ENCODE results near the gene ARHGAP40. TPM values are rescaled to one million over a fixed set of nuclear protein-coding genes. Genes with fewer than 3 reads are reported as not detected.

The ARHGAP40 gene
- total and polyA plus RNA-seq, 2 of the 13 experiments (the other 11 are each of a cell fraction or from before 2014, with no cell fraction given), result 0.75 to 2.1 TPM

DNA sequence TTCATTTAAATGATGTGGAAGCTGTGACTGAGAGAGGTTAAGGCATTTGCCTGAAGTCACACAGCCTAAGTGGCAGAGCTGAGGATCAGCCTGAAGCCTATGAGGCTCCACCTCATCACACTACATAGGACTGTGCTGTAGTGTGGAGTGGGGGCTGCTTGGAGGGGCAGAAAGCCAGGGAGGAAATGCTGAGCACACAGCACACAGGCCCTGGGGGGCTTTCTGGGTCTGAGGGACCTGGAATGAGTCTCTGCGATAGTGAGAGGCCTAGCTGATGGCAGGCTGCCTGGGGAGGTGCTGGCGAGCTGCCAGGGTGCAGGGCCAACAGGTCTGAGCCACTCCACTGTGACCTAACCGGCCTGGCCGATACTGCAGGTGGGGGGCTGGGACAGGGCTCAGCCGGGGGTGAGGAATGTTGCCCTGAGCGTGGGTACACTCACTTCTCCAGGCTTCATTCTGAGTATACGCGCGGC is 2.2 kb upstream of the ARHGAP40 start:
- ChIA-PET POLR2A (interaction anchor here (0.9 kb wide), 1 partner anchor 18 kb away, joined by 3 read pairs; no protein-coding TSS in a partner anchor), CTCF (ENCODE audit: low intra/inter-chr PET ratio, low total read pairs) (no interaction called here)
- Histone ChIP-seq H3K4me3 (replicated peaks in 1 of 3; ENCODE audit: insufficient read depth in 1 of 3, low read depth in 2 of 3, low read length in 3 of 3) (peak overlapping the region in 1 of 3 experiments; percentile 39; a peak in 1 of 6 replicates), H3K4me2 (ENCODE audit: low read depth, low read length) (peak overlapping the region; percentile 48), H3K9me3 (ENCODE audit: low read length) (no peaks in the 10 kb centered on the region), H3K79me2 (ENCODE audit: insufficient read depth, low read length) (no peaks in the 10 kb centered on the region), H4K20me1 (ENCODE audit: insufficient read depth, low read length) (no peaks in the 10 kb centered on the region), H3K27me3 (ENCODE audit: control insufficient read depth in 1 of 2, insufficient read depth in 2 of 2, low read length in 2 of 2) (peaks cover 2 to 66% of the 10 kb centered on the region in 2 experiments; a peak in 4 of 5 replicates), H3K36me3 (replicated peaks in 1 of 2; ENCODE audit: control insufficient read depth in 1 of 2, insufficient read depth in 2 of 2, low read length in 2 of 2) (no peaks in the 10 kb centered on the region), H3K27ac (ENCODE audit: extremely low read length, insufficient read depth, low read length) (no peak overlapping the region), H3K9ac (ENCODE audit: insufficient read depth, low read depth, low read length) (peak overlapping the region; percentile 23; the same call in 1 of the 2 replicates), H3K4me1 (ENCODE audit: insufficient read depth, low read length) (peaks cover 55% of the 10 kb centered on the region), H2AFZ (ENCODE audit: low read length) (no peak overlapping the region)
- 17% methylated on average over 9 of the region's 9 CpGs for WGBS (ENCODE audit: low lambda C conversion rate)
- ATAC-seq, result peak; percentile 45
- no TSS peak for BruUV-seq (replicated peaks)
- FAIRE-seq, result no peak
- DNase-seq (ENCODE audit: low spot score), result peak; percentile 57
- intact Hi-C loops (cut with micrococcal nuclease; ENCODE audit: unreplicated experiment) (no loop called here), in situ Hi-C loops (cut with HindIII; ENCODE audit: extremely low pct_ligation_motif_present, low pct_unique_long_range_greater_than_20kb) (no loop called here)
- TF ChIP-seq CHCHD3 (CRISPR knock-in tag; IDR thresholded peaks at IDR 0.05), result no peak
- TF ChIP-seq ZBTB3 (CRISPR knock-in tag; IDR thresholded peaks at IDR 0.05; ENCODE audit: borderline replicate concordance, low read depth), result no peak
- no peak for TF ChIP-seq ZNF772 (CRISPR knock-in tag; IDR thresholded peaks at IDR 0.05)
- TF ChIP-seq, protein P1, sequence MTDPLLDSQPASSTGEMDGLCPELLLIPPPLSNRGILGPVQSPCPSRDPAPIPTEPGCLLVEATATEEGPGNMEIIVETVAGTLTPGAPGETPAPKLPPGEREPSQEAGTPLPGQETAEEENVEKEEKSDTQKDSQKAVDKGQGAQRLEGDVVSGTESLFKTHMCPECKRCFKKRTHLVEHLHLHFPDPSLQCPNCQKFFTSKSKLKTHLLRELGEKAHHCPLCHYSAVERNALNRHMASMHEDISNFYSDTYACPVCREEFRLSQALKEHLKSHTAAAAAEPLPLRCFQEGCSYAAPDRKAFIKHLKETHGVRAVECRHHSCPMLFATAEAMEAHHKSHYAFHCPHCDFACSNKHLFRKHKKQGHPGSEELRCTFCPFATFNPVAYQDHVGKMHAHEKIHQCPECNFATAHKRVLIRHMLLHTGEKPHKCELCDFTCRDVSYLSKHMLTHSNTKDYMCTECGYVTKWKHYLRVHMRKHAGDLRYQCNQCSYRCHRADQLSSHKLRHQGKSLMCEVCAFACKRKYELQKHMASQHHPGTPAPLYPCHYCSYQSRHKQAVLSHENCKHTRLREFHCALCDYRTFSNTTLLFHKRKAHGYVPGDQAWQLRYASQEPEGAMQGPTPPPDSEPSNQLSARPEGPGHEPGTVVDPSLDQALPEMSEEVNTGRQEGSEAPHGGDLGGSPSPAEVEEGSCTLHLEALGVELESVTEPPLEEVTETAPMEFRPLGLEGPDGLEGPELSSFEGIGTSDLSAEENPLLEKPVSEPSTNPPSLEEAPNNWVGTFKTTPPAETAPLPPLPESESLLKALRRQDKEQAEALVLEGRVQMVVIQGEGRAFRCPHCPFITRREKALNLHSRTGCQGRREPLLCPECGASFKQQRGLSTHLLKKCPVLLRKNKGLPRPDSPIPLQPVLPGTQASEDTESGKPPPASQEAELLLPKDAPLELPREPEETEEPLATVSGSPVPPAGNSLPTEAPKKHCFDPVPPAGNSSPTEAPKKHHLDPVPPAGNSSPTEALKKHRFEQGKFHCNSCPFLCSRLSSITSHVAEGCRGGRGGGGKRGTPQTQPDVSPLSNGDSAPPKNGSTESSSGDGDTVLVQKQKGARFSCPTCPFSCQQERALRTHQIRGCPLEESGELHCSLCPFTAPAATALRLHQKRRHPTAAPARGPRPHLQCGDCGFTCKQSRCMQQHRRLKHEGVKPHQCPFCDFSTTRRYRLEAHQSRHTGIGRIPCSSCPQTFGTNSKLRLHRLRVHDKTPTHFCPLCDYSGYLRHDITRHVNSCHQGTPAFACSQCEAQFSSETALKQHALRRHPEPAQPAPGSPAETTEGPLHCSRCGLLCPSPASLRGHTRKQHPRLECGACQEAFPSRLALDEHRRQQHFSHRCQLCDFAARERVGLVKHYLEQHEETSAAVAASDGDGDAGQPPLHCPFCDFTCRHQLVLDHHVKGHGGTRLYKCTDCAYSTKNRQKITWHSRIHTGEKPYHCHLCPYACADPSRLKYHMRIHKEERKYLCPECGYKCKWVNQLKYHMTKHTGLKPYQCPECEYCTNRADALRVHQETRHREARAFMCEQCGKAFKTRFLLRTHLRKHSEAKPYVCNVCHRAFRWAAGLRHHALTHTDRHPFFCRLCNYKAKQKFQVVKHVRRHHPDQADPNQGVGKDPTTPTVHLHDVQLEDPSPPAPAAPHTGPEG (CRISPR knock-in tag; IDR thresholded peaks at IDR 0.05), result no peak
- TF ChIP-seq ZNF569 (CRISPR knock-in tag; IDR thresholded peaks at IDR 0.05; ENCODE audit: borderline replicate concordance), result no peak
- TF ChIP-seq IRF2 (CRISPR knock-in tag; IDR thresholded peaks at IDR 0.05), result no peak
- TF ChIP-seq ZNF766 (CRISPR knock-in tag; IDR thresholded peaks at IDR 0.05; ENCODE audit: borderline replicate concordance), result no peak
- no peak for TF ChIP-seq XRCC5 (optimal IDR thresholded peaks at IDR 0.05; ENCODE audit: low read length)
- no peak for TF ChIP-seq CC2D1A (CRISPR knock-in tag; IDR thresholded peaks at IDR 0.05)
- no peak for TF ChIP-seq TRIM24 (CRISPR knock-in tag; IDR thresholded peaks at IDR 0.05)
- TF ChIP-seq, protein P2, sequence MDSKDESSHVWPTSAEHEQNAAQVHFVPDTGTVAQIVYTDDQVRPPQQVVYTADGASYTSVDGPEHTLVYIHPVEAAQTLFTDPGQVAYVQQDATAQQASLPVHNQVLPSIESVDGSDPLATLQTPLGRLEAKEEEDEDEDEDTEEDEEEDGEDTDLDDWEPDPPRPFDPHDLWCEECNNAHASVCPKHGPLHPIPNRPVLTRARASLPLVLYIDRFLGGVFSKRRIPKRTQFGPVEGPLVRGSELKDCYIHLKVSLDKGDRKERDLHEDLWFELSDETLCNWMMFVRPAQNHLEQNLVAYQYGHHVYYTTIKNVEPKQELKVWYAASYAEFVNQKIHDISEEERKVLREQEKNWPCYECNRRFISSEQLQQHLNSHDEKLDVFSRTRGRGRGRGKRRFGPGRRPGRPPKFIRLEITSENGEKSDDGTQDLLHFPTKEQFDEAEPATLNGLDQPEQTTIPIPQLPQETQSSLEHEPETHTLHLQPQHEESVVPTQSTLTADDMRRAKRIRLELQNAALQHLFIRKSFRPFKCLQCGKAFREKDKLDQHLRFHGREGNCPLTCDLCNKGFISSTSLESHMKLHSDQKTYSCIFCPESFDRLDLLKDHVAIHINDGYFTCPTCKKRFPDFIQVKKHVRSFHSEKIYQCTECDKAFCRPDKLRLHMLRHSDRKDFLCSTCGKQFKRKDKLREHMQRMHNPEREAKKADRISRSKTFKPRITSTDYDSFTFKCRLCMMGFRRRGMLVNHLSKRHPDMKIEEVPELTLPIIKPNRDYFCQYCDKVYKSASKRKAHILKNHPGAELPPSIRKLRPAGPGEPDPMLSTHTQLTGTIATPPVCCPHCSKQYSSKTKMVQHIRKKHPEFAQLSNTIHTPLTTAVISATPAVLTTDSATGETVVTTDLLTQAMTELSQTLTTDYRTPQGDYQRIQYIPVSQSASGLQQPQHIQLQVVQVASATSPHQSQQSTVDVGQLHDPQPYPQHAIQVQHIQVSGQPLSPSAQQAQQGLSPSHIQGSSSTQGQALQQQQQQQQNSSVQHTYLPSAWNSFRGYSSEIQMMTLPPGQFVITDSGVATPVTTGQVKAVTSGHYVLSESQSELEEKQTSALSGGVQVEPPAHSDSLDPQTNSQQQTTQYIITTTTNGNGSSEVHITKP (CRISPR knock-in tag; IDR thresholded peaks at IDR 0.05; ENCODE audit: low read depth), result no peak
- TF ChIP-seq ZNF562 (CRISPR knock-in tag; IDR thresholded peaks at IDR 0.05; ENCODE audit: borderline replicate concordance), result no peak
- no peak for TF ChIP-seq SCMH1 (CRISPR knock-in tag; IDR thresholded peaks at IDR 0.05; ENCODE audit: borderline replicate concordance)
- TF ChIP-seq SALL2 (CRISPR knock-in tag; IDR thresholded peaks at IDR 0.05), result 0 out of 2 replicates have a peak, but pooled peaks have one; percentile 16
- TF ChIP-seq ZNF780A (CRISPR knock-in tag; IDR thresholded peaks at IDR 0.05), result no peak
- TF ChIP-seq MXD4 (CRISPR knock-in tag; IDR thresholded peaks at IDR 0.05), result no peak
